SK-N-MC (cell line): ENCODE measurements around the gene PELI2.

Source experiments
- EZH2 ChIP-seq: fragments of 200-600 bp; sonication (generic); IDR thresholded peaks from one replicate; pipeline ENCODE4 v1.6.1; 2017; ENCODE audit warnings: antibody characterized with exemption
- FOXP2 ChIP-seq: optimal IDR thresholded peaks from 2 replicates; pipeline ENCODE3; 2011; ENCODE audit warnings: mild to moderate bottlenecking, moderate library complexity; ENCODE audit not compliant: insufficient read depth; ENCODE audit errors: extremely low read length, control extremely low read depth
- POLR2AphosphoS5 ChIP-seq: IDR thresholded peaks from 2 replicates; pipeline ENCODE4 v1.6.1; 2012; ENCODE audit warnings: mild to moderate bottlenecking, low read depth, low read length, borderline replicate concordance

GRCh38 chr14:56112781-56113180, 5.4 kb upstream of the PELI2 start:
- TF ChIP-seq POLR2AphosphoS5 (no peak), EZH2 (no peak), FOXP2 (no peak)
